ENCODE results near the gene C19orf81. TPM values are rescaled to one million over a fixed set of nuclear protein-coding genes. Genes with fewer than 3 reads are reported as not detected.

C19orf81 gene
- total and polyA plus RNA-seq, 9 of the 15 experiments (the other 6 are each of a cell fraction or from before 2014, with no cell fraction given) = 2.5 to 42.9 (median 33.0) TPM; not detected in 4

- TF ChIP-seq ATF3 (IDR thresholded peaks at IDR 0.05) (no peak), ATF3 (CRISPR knock-in tag; conservative IDR thresholded peaks at IDR 0.05) (no peak), E4F1 (CRISPR knock-in tag; IDR thresholded peaks at IDR 0.05; ENCODE audit: borderline replicate concordance) (no peak)
Measured at GRCh38 chr19:50624949-50625600, 24.2 kb upstream of the C19orf81 start (continued).

- Histone ChIP-seq H3K79me2 (ENCODE audit: control insufficient read depth, insufficient read depth, low read length) (no peaks in the 10 kb centered on the region), H3K9ac (ENCODE audit: insufficient read depth in 1 of 2, low read depth in 2 of 2, low read length in 2 of 2) (no peak overlapping the region), H3K4me2 (ENCODE audit: insufficient read depth, low read length) (no peak overlapping the region), H3K27ac (ENCODE audit: extremely low read depth, low read depth, low read length) (no peak overlapping the region), H2AFZ (ENCODE audit: low read depth, low read length) (no peak overlapping the region), H3K9me3 (replicated peaks; ENCODE audit: control insufficient read depth, insufficient read depth, low read depth, low read length) (no peaks in the 10 kb centered on the region), H3K36me3 (ENCODE audit: control insufficient read depth, insufficient read depth, low read length) (no peaks in the 10 kb centered on the region), H3K4me3 (no peak overlapping the region), H3K4me1 (replicated peaks in 1 of 2; ENCODE audit: control insufficient read depth in 2 of 2, insufficient read depth in 2 of 2, low read length in 2 of 2) (peaks cover 0 to 15% of the 10 kb centered on the region in 2 experiments; a peak in 2 of 5 replicates), H3K9me1 (ENCODE audit: control insufficient read depth, insufficient read depth, low read length) (no peaks in the 10 kb centered on the region), H4K20me1 (replicated peaks; ENCODE audit: control insufficient read depth, insufficient read depth, low read length) (no peaks in the 10 kb centered on the region), H3K27me3 (ENCODE audit: control insufficient read depth in 2 of 2, insufficient read depth in 2 of 2, low read length in 2 of 2) (no peaks in the 10 kb centered on the region)
- FAIRE-seq (no peak), DNase-seq (ENCODE audit: extremely low read depth in 1 of 4, low spot score in 3 of 4) (no peak), ATAC-seq (no peak)
- ChIA-PET CTCF (ENCODE audit: low intra/inter-chr PET ratio) (no interaction called here), POLR2A (no interaction called here)
- 34% methylated on average over 4 of the region's 4 CpGs for WGBS (ENCODE audit: insufficient coverage, low coverage, missing lambda C conversion rate)
- no TSS peak for BruUV-seq (replicated peaks)
- intact Hi-C loops (cut with micrococcal nuclease) = no loop called here
- in situ Hi-C loops (cut with MboI) = no loop called here
- TF ChIP-seq ZNF395 (CRISPR knock-in tag; IDR thresholded peaks at IDR 0.05) (no peak), MIER1 (IDR thresholded peaks at IDR 0.05; ENCODE audit: low read depth) (no peak), ATF4 (CRISPR knock-in tag; IDR thresholded peaks at IDR 0.05) (no peak), NKRF (IDR thresholded peaks at IDR 0.05; ENCODE audit: borderline replicate concordance) (no peak), PPARD (CRISPR knock-in tag; IDR thresholded peaks at IDR 0.05) (no peak), KAT2B (IDR thresholded peaks at IDR 0.05; ENCODE audit: low read depth, low read length) (no peak), ZNF644 (tag; IDR thresholded peaks at IDR 0.05; ENCODE audit: low read depth) (no peak), POLR2AphosphoS5 (IDR thresholded peaks at IDR 0.05; ENCODE audit: control insufficient read depth, insufficient read depth, low read depth, low read length) (no peak), HMG20A (CRISPR knock-in tag; conservative IDR thresholded peaks at IDR 0.05) (no peak)
Measured at GRCh38 chr19:50626011-50626410, 23.2 kb upstream of the C19orf81 start.

Data from K562 (cell line).